ENCODE results near the gene MOV10L1. TPM values are rescaled to one million over a fixed set of nuclear protein-coding genes. Genes with fewer than 3 reads are reported as not detected.

The MOV10L1 gene
- 0.12 and 0.29 TPM in 2 replicates for total RNA-seq

DNA sequence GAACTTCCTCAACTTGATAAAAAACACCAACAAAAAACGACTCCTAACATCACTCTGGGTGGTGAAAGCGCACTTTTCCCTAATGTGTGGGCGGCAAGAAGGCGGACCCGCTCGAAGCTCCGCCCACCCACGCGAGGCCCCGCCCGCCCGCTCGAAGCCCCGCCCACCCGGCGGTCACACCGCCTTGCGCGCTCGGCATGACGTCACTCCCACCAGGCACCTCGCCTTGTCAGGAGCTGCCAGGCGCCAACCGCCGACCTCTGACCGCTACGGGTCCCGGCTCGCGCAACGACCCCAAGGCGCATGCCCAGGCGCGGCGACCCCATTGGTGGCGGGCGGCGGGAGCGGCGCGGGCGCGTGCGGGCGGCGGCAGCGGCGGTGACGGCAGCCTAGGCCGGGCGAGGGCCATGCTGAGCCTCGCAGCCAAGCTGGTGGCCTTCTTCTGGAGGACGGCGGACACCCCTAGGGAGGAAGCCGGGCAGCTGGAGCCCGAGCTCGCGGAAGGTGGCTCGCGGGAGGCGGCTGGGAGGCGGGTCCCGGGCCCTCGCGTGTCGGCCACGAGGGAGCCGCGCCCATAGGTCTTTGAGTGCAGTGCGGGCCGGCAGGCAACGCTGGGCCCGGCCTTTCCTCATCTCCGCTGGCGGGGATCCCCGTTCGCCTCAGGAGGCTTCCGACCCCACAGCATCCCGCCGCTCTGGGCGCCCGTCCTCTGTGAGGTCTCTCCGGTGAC lies at the start of gene MOV10L1:
Gene MOV10L1 (plus strand): TSS at position 325 of the 730 bp plus-strand sequence. CDS start 83 bp downstream, at position 408.
- no peak for DNase-seq (ENCODE audit: low read depth)
- TF ChIP-seq, protein P1, sequence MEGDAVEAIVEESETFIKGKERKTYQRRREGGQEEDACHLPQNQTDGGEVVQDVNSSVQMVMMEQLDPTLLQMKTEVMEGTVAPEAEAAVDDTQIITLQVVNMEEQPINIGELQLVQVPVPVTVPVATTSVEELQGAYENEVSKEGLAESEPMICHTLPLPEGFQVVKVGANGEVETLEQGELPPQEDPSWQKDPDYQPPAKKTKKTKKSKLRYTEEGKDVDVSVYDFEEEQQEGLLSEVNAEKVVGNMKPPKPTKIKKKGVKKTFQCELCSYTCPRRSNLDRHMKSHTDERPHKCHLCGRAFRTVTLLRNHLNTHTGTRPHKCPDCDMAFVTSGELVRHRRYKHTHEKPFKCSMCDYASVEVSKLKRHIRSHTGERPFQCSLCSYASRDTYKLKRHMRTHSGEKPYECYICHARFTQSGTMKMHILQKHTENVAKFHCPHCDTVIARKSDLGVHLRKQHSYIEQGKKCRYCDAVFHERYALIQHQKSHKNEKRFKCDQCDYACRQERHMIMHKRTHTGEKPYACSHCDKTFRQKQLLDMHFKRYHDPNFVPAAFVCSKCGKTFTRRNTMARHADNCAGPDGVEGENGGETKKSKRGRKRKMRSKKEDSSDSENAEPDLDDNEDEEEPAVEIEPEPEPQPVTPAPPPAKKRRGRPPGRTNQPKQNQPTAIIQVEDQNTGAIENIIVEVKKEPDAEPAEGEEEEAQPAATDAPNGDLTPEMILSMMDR (conservative IDR thresholded peaks at IDR 0.05; ENCODE audit: low read depth, low read length), result no peak
- H3K4me3 ChIP-seq (ENCODE audit: low read depth, low read length), result no peak within 1 kb of the TSS

DNA sequence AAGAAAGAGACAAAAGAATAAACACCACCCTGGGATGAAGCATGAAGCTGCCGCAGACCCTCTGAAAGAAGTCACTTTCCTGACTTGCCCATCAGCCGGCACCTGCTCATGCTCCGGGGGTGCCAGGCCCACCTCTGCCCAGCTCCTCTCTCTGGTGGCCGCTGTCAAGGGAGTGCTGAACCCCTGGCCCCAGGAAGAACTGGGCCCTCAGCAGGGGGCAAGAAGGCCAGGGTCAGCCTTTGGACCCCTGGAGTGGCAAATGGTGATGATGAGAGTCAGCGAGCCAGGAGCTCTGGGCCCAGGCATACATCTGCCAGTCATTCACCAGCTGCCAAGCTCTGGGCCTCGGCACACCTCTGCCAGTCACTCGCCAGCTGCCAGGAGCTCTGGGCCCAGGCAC lies 49.1 kb upstream of the MOV10L1 start:
- no peak for DNase-seq (ENCODE audit: low read depth)
- H3K4me3 ChIP-seq (ENCODE audit: low read depth, low read length), result no peak overlapping the region
- TF ChIP-seq, protein P1 (conservative IDR thresholded peaks at IDR 0.05; ENCODE audit: low read depth, low read length), result no peak

DNA sequence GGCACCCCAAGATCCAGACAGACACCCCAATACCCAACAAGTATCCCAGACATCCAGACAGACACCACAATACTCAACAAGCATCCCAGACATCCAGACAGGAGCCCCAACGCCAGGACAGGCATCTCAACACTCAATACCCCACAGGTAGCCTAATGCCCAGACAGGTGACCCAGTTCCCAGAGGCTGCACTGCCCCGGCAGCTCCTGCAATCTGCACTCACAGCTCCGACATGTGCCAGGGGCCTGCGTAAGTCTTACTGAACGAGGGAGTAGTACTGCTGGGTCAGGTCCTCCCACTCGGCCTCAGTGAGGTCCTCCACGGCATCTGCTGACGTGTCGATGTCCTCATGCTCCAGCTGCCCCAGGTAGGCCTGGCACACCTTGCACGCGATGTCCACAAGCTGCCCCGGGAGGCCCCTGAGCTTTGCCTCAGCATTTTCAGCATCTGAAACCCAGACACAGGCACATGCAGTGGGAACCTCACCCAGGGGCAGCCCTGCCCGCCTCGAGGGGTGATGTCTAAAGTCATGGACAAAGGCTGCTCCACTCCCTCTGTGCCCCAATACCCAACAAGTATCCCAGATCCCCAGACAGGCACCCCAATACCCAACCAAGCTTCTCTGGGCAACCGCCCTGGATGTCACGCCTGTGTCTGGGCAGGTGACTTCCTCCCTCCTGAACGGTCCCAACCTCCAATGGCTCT lies 48.3 kb upstream of the MOV10L1 start:
- DNase-seq (ENCODE audit: low read depth), result no peak
- TF ChIP-seq, protein P1 (conservative IDR thresholded peaks at IDR 0.05; ENCODE audit: low read depth, low read length), result no peak

DNA sequence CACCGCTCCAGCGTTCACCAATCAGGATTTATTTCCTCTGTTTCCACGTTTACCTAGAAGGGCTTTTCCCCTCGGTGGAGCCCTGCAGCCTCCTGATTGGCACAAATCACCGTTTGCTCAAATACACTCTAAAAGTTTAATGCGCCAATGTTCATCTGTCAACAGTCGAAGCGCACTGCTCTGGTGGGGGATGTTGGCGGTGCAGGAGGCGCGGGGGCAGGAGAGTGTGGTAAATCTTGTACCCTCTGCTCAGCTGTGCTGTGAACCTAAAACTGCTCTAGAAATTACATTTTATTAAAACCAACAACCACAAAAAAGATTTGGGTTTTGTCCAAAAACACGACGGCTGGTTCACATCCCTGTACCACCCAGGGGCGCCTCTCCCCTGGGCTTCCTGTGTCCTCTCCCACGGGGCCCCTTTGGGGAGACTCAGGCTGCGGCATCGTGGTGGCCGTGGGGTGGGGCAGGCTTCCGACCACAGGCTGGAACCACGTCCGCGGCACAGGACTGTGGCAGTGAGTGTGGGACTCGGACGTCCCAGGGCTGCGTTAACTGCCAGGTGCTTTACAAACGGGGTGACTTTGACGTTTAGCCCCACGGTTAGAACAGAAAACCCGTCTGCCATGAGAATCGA lies 45.2 kb upstream of the MOV10L1 start:
- no peak overlapping the region for H3K4me3 ChIP-seq (ENCODE audit: low read depth, low read length)
- TF ChIP-seq, protein P1 (conservative IDR thresholded peaks at IDR 0.05; ENCODE audit: low read depth, low read length), result no peak
- DNase-seq (ENCODE audit: low read depth), result no peak

More for the DNA sequence above, 48.3 kb upstream of the MOV10L1 start:
- H3K4me3 ChIP-seq (ENCODE audit: low read depth, low read length), result no peak overlapping the region

DNA sequence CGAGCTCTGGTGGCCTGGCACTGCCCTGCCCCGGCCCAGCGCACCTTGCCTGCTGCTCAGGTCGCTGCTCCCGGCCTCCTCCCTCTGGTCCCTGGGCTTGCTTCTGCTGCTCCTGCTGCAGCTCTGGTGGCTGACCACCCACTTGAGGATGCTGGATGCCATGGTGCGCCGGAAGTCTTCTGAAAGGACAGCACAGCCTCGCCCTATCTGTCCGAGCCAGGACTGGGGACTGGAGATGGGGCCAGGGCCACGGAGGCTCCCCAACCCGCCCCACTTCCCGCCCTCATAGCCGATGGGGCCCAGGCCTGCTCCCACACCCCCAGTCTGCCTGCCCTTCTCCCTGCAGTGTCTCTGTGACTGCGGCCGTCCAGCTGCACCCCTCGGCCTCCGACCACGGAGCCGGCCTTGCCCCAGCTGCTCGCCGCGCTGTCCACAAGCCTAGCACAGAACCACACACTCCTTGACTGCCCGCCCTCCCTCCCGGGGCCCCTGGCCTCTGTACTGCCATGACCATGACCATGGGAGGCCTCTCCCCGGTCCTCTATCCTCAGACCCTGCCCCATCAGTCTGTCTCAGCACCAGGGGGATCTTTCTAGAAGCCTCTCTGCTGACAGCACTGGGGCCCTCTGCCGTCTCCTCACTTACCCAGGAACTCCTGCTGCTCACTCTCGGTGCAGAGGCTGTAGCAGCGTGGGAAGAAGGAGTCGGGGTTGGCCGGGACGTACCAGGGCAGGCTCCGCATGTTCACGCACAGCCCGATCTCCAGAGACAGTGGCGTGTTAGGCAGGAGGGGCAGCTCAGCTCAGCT lies 44.4 kb upstream of the MOV10L1 start:
- H3K4me3 ChIP-seq (ENCODE audit: low read depth, low read length), result no peak overlapping the region
- no peak for DNase-seq (ENCODE audit: low read depth)
- TF ChIP-seq, protein P1 (conservative IDR thresholded peaks at IDR 0.05; ENCODE audit: low read depth, low read length), result no peak

DNA sequence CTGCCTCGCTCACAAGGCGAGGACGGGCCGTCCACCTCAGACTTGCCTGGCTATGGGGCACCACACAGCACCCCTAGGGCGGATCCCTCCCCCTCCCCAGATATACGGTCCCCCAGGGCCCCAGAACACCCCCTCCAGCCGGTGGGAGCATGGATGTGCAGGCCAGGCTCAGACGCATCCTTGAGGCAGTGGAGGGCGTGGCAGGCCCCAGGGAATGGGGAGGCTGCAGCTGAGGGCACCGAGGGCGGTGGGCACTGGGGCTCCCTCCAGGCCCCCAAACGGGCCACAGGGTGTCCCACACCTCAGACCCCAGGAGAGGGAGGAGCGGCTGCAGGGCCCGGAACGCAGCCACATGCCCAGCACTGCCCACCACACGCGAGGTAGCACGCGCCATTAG lies 43.8 kb upstream of the MOV10L1 start:
- H3K4me3 ChIP-seq (ENCODE audit: low read depth, low read length), result no peak overlapping the region
- TF ChIP-seq, protein P1 (conservative IDR thresholded peaks at IDR 0.05; ENCODE audit: low read depth, low read length), result no peak
- DNase-seq (ENCODE audit: low read depth), result no peak

Measured in epithelial cell of proximal tubule (primary cell).